ENCODE results near the gene ACVR1.

The ACVR1 gene

GRCh38 chr2:157692768-157693167 lies 183.4 kb downstream of the ACVR1 start:
- FAIRE-seq = no peak

DNA sequence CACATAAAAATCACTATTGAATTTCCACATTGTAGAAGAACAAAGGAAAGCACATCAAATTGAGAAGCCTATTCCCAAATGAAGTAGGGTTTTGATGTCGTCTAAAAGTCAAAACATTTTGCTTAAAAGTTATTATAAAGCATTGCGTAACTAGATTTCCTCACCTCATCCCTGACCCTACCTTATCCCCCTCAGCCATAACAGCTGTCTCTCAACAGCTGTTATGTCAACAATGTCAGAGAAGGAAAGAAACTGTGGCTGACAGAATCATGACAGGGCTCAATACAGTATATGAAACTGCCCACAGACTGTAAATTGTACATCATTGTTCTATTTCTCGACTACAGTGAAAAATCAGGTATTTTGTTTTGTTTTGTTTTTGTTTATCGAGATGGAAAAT lies 184.4 kb downstream of the ACVR1 start:
- FAIRE-seq = no peak

- FAIRE-seq = no peak
Observed at GRCh38 chr2:157691131-157691530, 185.0 kb downstream of the ACVR1 start.
